Cardiac muscle cell (in vitro differentiated cells and primary cell): ENCODE results near the gene KANSL2. TPM values are rescaled to one million over a fixed set of nuclear protein-coding genes. Genes with fewer than 3 reads are reported as not detected.
"Not testable (repeated sequence)": the region's sequence is repeated elsewhere in the genome, so short reads cannot be mapped to it uniquely, and the experiment has no call there.

Experiments used
- DNase-seq, 2 donors: peaks; one replicate each; pipeline versions ENCODE4 v3.0.0 to v3.0.0-alpha.2; 2010 to 2017; ENCODE audit warnings: low read depth in 1 of 2, low spot score in 1 of 2
- H3K27ac ChIP-seq: fragments of 200-600 bp; sonication (generic); 2 replicates; pipeline ENCODE4 v1.5.1; 2016
- H3K27me3 ChIP-seq: fragments of 200-600 bp; sonication (generic); 2 replicates; pipeline ENCODE4 v1.6.0; 2016; ENCODE audit warnings: control low read depth
- H3K36me3 ChIP-seq: fragments of 200-600 bp; sonication (generic); 2 replicates; pipeline ENCODE4 v1.5.1; 2016; ENCODE audit warnings: control low read depth
- H3K4me1 ChIP-seq: fragments of 200-600 bp; sonication (generic); 2 replicates; pipeline ENCODE4 v1.8.1; 2017; ENCODE audit warnings: low read depth, mild to moderate bottlenecking, mixed run types
- H3K4me3 ChIP-seq: fragments of 200-600 bp; sonication (generic); 2 replicates; pipeline ENCODE4 v1.5.1; 2016; ENCODE audit warnings: mild to moderate bottlenecking
- H3K9me3 ChIP-seq: fragments of 200-600 bp; sonication (generic); 2 replicates; pipeline ENCODE4 v1.5.1; 2017; ENCODE audit warnings: low read depth, mild to moderate bottlenecking, control low read depth
- CTCF ChIP-seq: IDR thresholded peaks from 2 replicates; pipeline ENCODE4 v1.5.1; 2012; ENCODE audit warnings: low read depth, mild to moderate bottlenecking, low read length
- polyA plus RNA-seq: library from polyadenylated mRNA; unstranded; fragments of >200 nt; fragmentation: Nextera tagmentation; extraction: Ambion mirVana; gene quantifications from 2 replicates; pipeline ENCODE4 v1.2.1, GENCODE V29; 2016
- total RNA-seq: library from RNA; depleted of rRNA; stranded (reverse); fragments of >200 nt; gene quantifications from 2 replicates; pipeline ENCODE4 v1.2.3, GENCODE V29; 2016

Gene KANSL2
- total and polyA plus RNA-seq, 2 experiments from 2014 or later: 34.5 to 40.8 TPM

- H3K4me1 ChIP-seq: peaks cover 13% of the 10 kb centered on the region
- TF ChIP-seq CTCF: no peak
- peak overlapping the region; percentile 57 for H3K4me3 ChIP-seq
- H3K36me3 ChIP-seq: peaks cover 19% of the 10 kb centered on the region
- H3K27me3 ChIP-seq: no peaks in the 10 kb centered on the region
- DNase-seq: no peak
- H3K9me3 ChIP-seq: no peaks in the 10 kb centered on the region
- peak overlapping the region; percentile 90 for H3K27ac ChIP-seq
Observed at GRCh38 chr12:48716168-48716492, 34.1 kb upstream of the KANSL2 start.

- peaks cover 13% of the 10 kb centered on the region for H3K4me1 ChIP-seq
- H3K27ac ChIP-seq: no peak overlapping the region
- H3K36me3 ChIP-seq: peaks cover 26% of the 10 kb centered on the region
- no peaks in the 10 kb centered on the region for H3K9me3 ChIP-seq
- DNase-seq: no peak
- H3K4me3 ChIP-seq: no peak overlapping the region
- no peak for TF ChIP-seq CTCF
- H3K27me3 ChIP-seq: no peaks in the 10 kb centered on the region
Observed at GRCh38 chr12:48712209-48712608, 30.2 kb upstream of the KANSL2 start.

GRCh38 chr12:48698822-48699221 lies 16.8 kb upstream of the KANSL2 start:
- not testable (repeated sequence) for DNase-seq
- peaks cover 36% of the 10 kb centered on the region for H3K36me3 ChIP-seq

GRCh38 chr12:48696626-48697025 lies 14.6 kb upstream of the KANSL2 start:
- H3K4me1 ChIP-seq: peaks cover 10% of the 10 kb centered on the region
- peaks cover 48% of the 10 kb centered on the region for H3K36me3 ChIP-seq
- no peak for TF ChIP-seq CTCF
- no peak overlapping the region for H3K4me3 ChIP-seq
- H3K27ac ChIP-seq: no peak overlapping the region
- H3K27me3 ChIP-seq: no peaks in the 10 kb centered on the region
- DNase-seq: no peak
- no peaks in the 10 kb centered on the region for H3K9me3 ChIP-seq

More at GRCh38 chr12:48698822-48699221, 16.8 kb upstream of the KANSL2 start:
- H3K9me3 ChIP-seq, H3K4me3 ChIP-seq, H3K27me3 ChIP-seq, H3K27ac ChIP-seq, H3K4me1 ChIP-seq: not testable (repeated sequence)

- TF ChIP-seq CTCF: no peak
- peaks cover 18% of the 10 kb centered on the region for H3K4me1 ChIP-seq
- peaks cover 48% of the 10 kb centered on the region for H3K36me3 ChIP-seq
- no peaks in the 10 kb centered on the region for H3K27me3 ChIP-seq
- H3K9me3 ChIP-seq: no peaks in the 10 kb centered on the region
- DNase-seq: no peak
- no peak overlapping the region for H3K27ac ChIP-seq
- H3K4me3 ChIP-seq: no peak overlapping the region
Observed at GRCh38 chr12:48695859-48696258, 13.8 kb upstream of the KANSL2 start.

- Histone ChIP-seq H3K4me3 (no peak overlapping the region), H3K36me3 (peaks cover 42% of the 10 kb centered on the region), H3K4me1 (peaks cover 20% of the 10 kb centered on the region), H3K27me3 (no peaks in the 10 kb centered on the region), H3K9me3 (no peaks in the 10 kb centered on the region), H3K27ac (no peak overlapping the region)
- DNase-seq: no peak
- no peak for TF ChIP-seq CTCF
Observed at GRCh38 chr12:48694038-48694437, 12.0 kb upstream of the KANSL2 start.
